GM13976 (cell line): Measurements from ENCODE around the gene PRKAR1B.

Source experiments
- DNase-seq: peaks from one replicate; pipeline ENCODE4 v3.0.0; 2012; ENCODE audit warnings: low spot score
- in situ Hi-C: fragments of 300-500 bp; cut with MboI; formaldehyde crosslinking; loops from one replicate; pipeline ENCODE4 v1.12.0; 2022; ENCODE audit warnings: low sequenced_read_pairs, mixed read lengths, inconsistent platforms; ENCODE audit not compliant: unreplicated experiment
- TF ChIP-seq, protein P1 (sequence below): IDR thresholded peaks from 2 replicates; pipeline ENCODE4 v1.5.1; 2012; ENCODE audit warnings: borderline replicate concordance, mild to moderate bottlenecking; ENCODE audit not compliant: insufficient read depth; ENCODE audit errors: extremely low read depth, missing control alignments, control extremely low read depth

PRKAR1B gene

DNA sequence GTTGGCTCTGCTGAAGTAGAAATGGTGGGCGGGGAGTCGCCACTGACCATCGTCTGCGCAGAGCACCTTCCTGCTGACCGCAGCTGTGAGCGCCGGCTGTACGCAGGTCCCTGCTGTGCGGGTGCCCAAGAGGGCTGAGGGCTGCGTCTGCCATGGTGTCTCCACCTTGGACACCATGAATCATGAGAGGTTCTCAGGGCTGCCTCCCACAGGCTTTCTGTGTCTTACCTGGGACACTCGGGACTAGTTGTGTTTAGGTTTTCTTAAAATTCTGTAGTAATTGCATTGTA lies 44.9 kb upstream of the PRKAR1B start:
- TF ChIP-seq, protein P1, sequence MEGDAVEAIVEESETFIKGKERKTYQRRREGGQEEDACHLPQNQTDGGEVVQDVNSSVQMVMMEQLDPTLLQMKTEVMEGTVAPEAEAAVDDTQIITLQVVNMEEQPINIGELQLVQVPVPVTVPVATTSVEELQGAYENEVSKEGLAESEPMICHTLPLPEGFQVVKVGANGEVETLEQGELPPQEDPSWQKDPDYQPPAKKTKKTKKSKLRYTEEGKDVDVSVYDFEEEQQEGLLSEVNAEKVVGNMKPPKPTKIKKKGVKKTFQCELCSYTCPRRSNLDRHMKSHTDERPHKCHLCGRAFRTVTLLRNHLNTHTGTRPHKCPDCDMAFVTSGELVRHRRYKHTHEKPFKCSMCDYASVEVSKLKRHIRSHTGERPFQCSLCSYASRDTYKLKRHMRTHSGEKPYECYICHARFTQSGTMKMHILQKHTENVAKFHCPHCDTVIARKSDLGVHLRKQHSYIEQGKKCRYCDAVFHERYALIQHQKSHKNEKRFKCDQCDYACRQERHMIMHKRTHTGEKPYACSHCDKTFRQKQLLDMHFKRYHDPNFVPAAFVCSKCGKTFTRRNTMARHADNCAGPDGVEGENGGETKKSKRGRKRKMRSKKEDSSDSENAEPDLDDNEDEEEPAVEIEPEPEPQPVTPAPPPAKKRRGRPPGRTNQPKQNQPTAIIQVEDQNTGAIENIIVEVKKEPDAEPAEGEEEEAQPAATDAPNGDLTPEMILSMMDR = no peak
- DNase-seq = no peak
- in situ Hi-C loops = no loop called here

DNA sequence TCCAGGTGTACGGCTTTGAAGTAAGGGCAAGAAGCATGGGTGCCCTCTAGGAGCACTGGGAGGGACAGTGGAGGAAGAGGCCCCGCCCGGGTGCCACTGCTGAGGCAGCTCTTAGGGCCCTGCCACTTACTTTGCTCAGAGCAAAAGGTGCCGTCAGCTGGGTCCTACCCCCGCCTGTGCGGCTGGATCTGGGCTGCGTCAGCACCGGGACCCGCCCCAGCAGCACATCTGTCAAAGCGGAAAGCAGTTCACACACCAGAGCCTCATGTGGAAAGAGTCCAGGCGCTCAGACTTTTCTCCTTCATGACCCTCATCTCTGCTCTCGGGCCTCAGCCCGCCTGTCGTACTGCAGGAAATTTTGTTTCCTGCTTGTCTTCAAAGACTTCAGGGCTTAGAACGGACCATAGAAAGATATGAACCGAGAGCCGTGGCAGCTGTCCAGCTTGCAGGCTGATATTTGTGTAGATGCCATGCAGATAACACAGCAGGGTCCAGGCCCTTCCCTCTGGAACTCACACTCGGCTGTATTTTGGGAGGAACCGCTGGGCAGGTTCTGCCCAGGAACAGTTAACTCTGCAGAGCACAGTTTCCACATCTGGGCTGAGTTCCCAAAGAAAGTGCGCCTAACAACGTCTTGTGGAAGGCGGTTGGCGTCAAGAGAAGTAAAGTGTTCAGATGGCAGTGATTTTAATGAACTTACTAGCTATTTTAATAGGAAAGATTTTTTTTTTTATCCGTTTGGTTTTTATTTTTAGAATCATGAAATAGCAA lies 44.3 kb upstream of the PRKAR1B start:
- in situ Hi-C loops = no loop called here
- TF ChIP-seq, protein P1 = no peak

DNA sequence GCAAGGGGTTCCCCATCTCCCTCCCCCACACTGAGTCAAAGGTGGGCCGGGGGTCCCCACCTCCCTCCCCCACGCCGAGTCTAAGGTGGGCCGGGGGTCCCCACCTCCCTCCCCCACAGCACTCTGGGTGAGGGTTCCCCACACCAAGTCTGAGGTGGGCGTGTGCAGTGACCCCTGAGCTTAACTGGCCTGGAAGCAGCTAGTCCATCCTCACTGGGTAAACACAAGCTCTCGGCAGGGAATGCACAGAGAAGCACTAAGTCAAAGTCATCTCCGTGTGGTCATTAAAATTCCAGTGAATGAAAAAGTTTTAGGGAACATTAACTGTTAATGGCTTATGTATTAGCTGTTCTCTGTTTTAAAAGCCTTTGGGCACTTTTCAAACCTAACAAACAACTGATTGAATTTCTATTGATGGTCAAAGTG lies 43.7 kb upstream of the PRKAR1B start:
- TF ChIP-seq, protein P1 = no peak
- no peak for DNase-seq
- in situ Hi-C loops = no loop called here

More for the DNA sequence above, 44.3 kb upstream of the PRKAR1B start:
- DNase-seq = no peak

DNA sequence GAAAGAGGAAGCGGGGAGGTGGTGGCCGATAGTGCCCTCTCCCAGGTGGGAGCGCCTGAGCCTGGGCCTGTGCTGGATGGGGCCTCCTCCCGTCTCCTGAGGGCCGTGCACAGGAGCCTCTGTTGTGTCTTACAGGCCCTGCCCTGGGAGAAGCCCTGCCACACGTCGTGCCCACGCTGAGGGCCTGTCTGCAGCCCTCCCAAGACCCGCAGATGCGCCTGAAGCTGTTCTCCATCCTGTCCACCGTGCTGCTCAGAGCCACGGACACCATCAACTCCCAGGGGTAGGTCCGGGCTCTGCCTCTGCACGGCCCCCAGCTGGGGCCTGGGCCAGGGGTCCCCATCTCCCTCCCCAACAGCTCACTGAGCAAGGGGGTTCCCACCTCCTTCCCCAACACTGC lies 43.3 kb upstream of the PRKAR1B start:
- in situ Hi-C loops = no loop called here
- DNase-seq = no peak

DNA sequence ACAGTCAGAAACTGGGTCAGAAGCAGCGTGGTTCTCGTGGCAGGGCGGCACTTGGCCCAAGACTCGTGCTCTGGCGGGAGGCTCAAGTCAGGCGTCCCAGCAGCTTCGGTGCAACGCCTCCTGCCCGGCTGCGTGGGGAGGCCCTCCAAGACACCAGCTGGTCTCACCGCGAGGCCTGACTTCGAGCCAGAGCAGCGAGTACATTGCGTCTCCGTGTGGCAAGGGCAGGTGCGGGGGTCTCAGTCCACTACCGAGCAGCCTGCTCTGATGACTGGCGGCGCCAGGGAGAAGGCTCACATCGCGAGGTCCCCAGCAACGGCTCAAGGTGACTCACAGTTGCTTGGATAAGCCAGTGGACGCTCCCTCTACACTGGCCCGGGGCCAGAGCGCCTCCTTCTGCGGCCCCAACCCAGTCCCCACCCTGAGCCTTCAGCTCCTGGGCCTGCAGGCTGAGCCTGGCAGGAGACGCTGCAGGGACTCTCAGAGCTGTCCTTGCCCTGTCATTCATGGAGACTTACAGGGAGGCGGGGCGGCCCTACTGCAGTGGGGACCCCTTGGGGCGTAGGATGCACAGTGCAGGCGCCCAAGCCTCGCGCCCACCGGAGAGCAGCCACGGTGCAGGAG lies 41.9 kb upstream of the PRKAR1B start:
- no peak for DNase-seq
- TF ChIP-seq, protein P1 = no peak
- in situ Hi-C loops = no loop called here

More for the DNA sequence above, 43.3 kb upstream of the PRKAR1B start:
- TF ChIP-seq, protein P1 = no peak

DNA sequence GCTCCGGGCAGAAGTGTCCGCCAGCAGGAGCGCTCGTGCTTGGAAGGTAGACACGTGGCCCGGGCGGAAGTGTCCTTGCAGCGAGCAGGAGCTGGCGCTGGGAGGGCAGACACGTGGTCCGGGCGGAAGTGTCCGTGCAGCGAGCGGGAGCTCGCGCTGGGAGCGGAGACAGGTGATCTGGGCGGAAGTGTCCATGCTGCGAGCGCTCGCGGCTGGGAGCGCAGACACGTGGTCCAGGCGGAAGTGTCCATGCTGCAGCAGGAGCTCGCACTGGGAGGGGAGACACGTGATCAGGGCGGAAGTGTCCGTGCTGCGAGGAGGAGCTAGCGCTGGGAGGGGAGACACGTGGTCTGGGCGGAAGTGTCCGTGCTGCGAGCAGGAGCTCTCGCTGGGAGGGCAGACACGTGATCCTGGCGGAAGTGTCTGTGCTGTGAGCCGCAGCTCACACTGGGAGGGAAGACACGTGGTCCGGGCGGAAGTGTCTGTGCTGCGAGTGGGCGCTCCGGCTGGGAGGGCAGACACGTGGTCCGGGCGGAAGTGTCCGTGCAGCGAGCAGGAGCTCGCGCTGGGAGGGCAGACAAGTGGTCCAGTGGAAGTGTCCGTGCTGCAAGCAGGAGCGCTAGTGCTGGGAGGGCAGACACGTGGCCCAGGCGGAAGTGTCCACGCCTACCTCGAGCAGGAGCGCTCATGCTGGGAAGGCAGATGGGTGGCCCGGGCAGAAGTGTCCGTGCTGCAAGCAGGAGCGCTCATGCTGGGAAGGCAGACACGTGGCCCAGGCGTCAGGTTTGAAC lies 41.1 kb upstream of the PRKAR1B start:
- in situ Hi-C loops = no loop called here
- TF ChIP-seq, protein P1 = no peak
- DNase-seq = no peak
